Muscle of leg (tissue), 11 donors: ENCODE results near the gene GALNTL6. TPM values are rescaled to one million over a fixed set of nuclear protein-coding genes. Genes with fewer than 3 reads are reported as not detected.
A peak's percentile ranks its signal among the peaks of the same experiment; 100 is the strongest.
"Not testable (repeated sequence)": the region's sequence is repeated elsewhere in the genome, so short reads cannot be mapped to it uniquely, and the experiment has no call there.

Source experiments
- DNase-seq: peaks from one replicate; pipeline ENCODE4 v3.0.0; 2013
- H3K27ac ChIP-seq: one replicate; pipeline ENCODE4 v1.5.1; 2013; ENCODE audit warnings: mild to moderate bottlenecking, low read length, control low read depth
- H3K27me3 ChIP-seq: one replicate; pipeline ENCODE4 v1.6.1; 2013; ENCODE audit warnings: low read length; ENCODE audit not compliant: control insufficient read depth, insufficient read depth
- H3K36me3 ChIP-seq: one replicate; pipeline ENCODE4 v1.6.1; 2013; ENCODE audit warnings: low read length; ENCODE audit not compliant: control insufficient read depth, insufficient read depth
- H3K4me1 ChIP-seq: one replicate; pipeline ENCODE4 v1.6.1; 2013; ENCODE audit warnings: low read length; ENCODE audit not compliant: control insufficient read depth, insufficient read depth
- H3K4me3 ChIP-seq: one replicate; pipeline ENCODE4 v1.5.1; 2013; ENCODE audit warnings: low read length, control low read depth
- H3K9me3 ChIP-seq: replicated peaks from 2 replicates; pipeline ENCODE4 v1.6.1; 2013; ENCODE audit warnings: low read depth, low read length; ENCODE audit not compliant: control insufficient read depth
- WGBS: methylation state at CpG from one replicate; pipeline ENCODE4 v1.1.5; 2013; ENCODE audit warnings: missing lambda C conversion rate; ENCODE audit not compliant: insufficient coverage; 5-methylcytosine and 5-hydroxymethylcytosine counted together
- polyA plus RNA-seq, 8 donors: library from polyadenylated mRNA; unstranded; fragments of 120-200 nt; gene quantifications; one replicate each; pipeline versions ENCODE4 v1.2.1 to v1.2.3, GENCODE V29; 2013; ENCODE audit warnings: inconsistent platforms in 1 of 8, low replicate concordance in 1 of 8; ENCODE audit not compliant: insufficient read length in 8 of 8, insufficient read depth in 1 of 8
- total RNA-seq: library from RNA; stranded (reverse); fragments of 120-200 nt; gene quantifications from one replicate; pipeline ENCODE4 v1.2.4, GENCODE V29; 2013

Gene GALNTL6
- total and polyA plus RNA-seq, 9 donors, result 0.26 to 0.95 (median 0.53) TPM

DNA sequence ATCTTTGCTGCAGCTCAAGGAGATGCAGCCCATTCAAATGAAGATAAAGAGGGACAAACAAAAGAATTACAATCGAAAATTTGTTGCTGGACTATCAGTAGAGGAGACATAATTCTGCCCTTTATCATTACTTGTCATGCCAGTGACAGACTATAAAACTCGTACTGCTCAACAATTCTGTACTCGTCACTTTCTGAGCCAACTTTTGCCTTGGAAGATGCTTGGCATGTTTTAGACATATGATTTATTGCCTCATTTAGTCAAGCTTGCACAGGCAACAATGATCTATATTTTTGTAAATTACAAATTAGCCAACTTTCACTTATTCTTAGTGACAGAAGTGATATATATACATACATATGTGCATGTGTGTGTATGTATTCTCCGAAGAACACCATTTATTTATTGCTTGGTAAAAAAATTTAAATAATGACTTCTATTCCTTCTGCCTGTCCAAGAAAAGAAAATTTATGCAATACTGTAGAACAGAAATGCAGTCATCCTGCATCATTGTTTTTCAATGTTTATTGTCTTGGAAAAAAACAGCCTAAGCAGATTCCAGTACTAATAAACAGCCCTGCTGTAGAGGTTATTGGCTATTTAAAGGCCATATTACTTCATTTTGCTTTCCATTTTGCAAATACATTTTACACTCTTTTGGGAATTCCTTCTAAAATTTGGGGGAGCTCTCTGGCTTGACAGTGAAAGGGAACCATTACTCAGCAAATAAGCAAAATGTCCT lies 980.5 kb downstream of the GALNTL6 start:
- Histone ChIP-seq H3K27me3 (no peaks in the 10 kb centered on the region), H3K4me1 (no peaks in the 10 kb centered on the region), H3K27ac (no peak overlapping the region), H3K4me3 (no peak overlapping the region), H3K36me3 (no peaks in the 10 kb centered on the region), H3K9me3 (no peaks in the 10 kb centered on the region)
- peak; percentile 53 for DNase-seq
- WGBS, result no CpG with 5 or more reads among the region's 4 CpGs

DNA sequence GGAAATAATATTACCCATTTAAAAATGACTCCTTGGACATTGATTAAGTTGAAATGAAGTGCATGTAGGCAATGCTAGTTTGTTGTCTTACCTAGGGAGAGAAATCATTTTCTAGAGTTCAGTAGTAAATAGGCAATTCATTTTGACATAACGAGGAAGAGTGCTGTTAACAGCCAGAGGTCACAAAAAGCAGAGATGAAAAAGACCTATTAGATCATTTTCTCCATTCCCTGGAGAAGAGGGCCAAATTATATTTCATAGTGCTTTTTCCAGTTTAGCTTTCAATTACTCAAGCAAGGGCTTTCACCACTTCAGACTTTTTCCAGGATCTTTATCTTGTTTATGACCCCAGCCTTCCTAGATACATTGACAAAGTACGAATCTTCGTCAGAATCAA lies 981.1 kb downstream of the GALNTL6 start:
- 68% methylated on average over 2 of the region's 3 CpGs for WGBS
- Histone ChIP-seq H3K27ac (no peak overlapping the region), H3K27me3 (no peaks in the 10 kb centered on the region), H3K4me3 (no peak overlapping the region), H3K9me3 (no peaks in the 10 kb centered on the region), H3K36me3 (no peaks in the 10 kb centered on the region), H3K4me1 (no peaks in the 10 kb centered on the region)
- peak; percentile 36 for DNase-seq

DNA sequence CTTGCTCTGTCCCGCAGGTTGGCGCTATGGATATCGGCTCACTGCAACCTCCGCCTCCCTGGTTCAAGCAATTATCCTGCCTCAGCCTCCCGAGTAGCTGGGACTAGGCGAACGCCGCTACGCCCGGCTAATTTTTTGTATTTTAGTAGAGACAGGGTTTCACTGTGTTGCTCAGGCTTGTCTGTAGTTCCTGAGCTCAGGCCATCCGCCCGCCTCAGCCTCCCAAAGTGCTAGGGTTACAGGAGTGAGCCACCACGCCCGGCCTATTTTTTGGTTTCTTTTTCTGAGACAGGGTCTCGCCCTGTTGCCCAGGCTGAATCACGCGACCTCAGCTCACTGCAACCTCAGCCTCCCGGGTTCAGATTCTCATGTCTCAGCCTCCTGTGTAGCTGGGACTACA lies 984.1 kb downstream of the GALNTL6 start:
- whole genome bisulfite sequencing, result 94% methylated on average over 13 of the region's 18 CpGs
- H3K4me1 ChIP-seq, H3K27ac ChIP-seq, H3K4me3 ChIP-seq, H3K36me3 ChIP-seq, H3K27me3 ChIP-seq, DNase-seq, H3K9me3 ChIP-seq: not testable (repeated sequence)

DNA sequence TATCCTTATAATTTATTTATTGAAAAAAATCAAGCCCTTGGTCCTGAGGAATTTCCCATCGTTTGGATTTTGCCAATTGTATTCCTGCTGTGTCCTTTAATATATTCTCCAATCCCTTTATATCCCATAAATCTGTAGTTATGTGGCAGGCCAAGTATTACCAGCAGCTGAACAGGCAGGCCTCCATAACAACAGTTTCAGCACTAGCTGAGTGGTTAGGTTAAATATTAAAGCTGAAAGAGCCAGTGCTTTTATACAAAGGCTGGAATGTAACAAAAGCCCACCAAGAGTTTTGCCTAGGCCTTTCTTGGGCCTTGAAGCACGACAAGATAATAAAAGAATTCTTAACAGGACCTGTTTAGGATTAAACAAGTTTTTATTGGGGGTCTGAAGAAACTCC lies 988.8 kb downstream of the GALNTL6 start:
- no peak overlapping the region for H3K27ac ChIP-seq
- no peaks in the 10 kb centered on the region for H3K36me3 ChIP-seq
- no peak for DNase-seq
- H3K4me3 ChIP-seq, result no peak overlapping the region
- no peaks in the 10 kb centered on the region for H3K4me1 ChIP-seq
- no CpG with 5 or more reads among the region's 2 CpGs for WGBS
- H3K9me3 ChIP-seq, result no peaks in the 10 kb centered on the region
- H3K27me3 ChIP-seq, result no peaks in the 10 kb centered on the region

DNA sequence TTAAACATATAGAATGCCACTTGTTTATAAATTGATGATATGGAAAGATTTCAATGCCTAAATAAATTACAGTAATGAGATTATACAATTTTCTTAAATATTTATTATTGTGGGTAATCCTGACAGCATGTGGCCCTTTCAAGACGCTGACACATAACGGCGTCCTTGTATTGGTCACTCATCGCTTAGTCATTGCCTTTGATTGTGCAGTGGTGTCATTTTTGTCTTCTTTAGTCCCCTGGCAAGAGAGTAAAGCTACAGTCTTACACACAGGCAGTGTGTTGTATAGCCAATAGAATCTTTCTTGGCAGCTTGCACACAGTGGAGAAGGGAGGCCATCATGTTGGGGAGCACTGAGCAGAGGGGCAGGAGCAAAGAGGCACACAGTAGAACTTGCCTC lies 993.6 kb downstream of the GALNTL6 start:
- no peak overlapping the region for H3K27ac ChIP-seq
- H3K9me3 ChIP-seq, result no peaks in the 10 kb centered on the region
- WGBS, result 100% methylated on average over 1 of the region's 4 CpGs
- H3K27me3 ChIP-seq, result no peaks in the 10 kb centered on the region
- no peaks in the 10 kb centered on the region for H3K4me1 ChIP-seq
- DNase-seq, result no peak
- no peaks in the 10 kb centered on the region for H3K36me3 ChIP-seq
- H3K4me3 ChIP-seq, result no peak overlapping the region

DNA sequence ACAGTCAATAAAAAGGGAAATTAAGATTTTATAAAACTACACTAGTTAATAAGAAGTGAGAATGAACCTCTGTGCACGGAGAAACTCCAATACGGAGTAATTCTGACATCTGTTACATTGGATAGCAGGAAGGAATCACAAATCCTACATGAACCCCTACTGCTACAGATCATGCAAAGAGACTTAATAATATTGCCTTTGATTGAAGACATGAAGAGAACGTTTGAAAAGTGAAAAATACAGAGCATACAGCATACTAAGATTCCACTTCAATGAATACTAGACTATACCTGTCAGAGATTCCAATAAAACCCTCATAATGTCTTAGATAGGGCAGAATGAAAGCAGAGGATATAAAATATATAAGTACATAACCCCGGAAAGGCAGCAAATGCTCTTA lies 995.0 kb downstream of the GALNTL6 start:
- no CpG with 5 or more reads among the region's 4 CpGs for WGBS
- Histone ChIP-seq H3K36me3 (no peaks in the 10 kb centered on the region), H3K9me3 (no peaks in the 10 kb centered on the region), H3K27ac (no peak overlapping the region), H3K27me3 (no peaks in the 10 kb centered on the region), H3K4me3 (no peak overlapping the region), H3K4me1 (no peaks in the 10 kb centered on the region)
- DNase-seq, result no peak

DNA sequence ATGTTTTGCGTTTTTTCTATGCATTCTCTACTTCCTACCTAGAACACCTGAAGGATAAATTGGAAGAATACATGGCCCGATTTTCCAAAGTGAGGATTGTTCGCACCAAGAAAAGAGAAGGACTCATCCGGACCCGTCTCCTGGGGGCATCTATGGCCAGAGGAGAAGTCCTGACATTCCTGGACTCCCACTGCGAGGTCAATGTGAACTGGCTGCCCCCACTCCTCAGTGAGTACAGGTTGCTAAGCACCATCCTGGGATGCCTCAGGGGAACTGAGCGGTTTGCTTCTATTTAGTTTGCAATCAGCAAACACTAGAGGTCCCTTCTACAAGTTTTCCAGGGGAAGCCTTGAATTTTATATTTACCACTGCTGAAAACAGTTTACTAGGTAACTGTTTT lies 996.1 kb downstream of the GALNTL6 start:
- Histone ChIP-seq H3K4me3 (no peak overlapping the region), H3K27ac (no peak overlapping the region), H3K4me1 (no peaks in the 10 kb centered on the region), H3K36me3 (no peaks in the 10 kb centered on the region), H3K9me3 (no peaks in the 10 kb centered on the region), H3K27me3 (no peaks in the 10 kb centered on the region)
- 32% methylated on average over 5 of the region's 7 CpGs for WGBS
- DNase-seq, result no peak

DNA sequence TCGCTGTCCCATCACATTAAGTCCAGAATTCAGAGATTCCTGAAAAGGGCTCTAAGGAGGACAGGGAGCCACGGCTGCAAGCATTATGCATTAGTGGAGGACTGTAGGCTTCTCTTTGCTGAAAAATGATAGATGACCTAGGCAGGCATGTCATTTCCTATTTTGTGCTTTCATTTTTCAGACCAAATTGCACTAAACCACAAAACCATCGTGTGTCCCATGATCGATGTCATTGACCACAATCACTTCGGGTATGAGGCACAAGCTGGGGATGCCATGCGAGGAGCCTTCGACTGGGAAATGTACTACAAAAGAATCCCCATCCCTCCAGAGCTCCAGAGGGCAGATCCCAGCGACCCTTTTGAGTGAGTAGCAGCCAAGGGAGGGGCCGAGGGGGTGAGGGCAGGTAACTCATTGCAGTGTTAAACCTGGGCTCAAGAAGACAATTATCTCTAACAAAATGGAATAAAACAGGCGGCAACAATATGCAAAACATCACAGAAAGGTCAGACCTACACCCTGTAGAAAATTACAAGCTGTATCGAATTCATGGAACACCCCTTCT lies 1000.2 kb downstream of the GALNTL6 start:
- Histone ChIP-seq H3K27ac (no peak overlapping the region), H3K4me3 (no peak overlapping the region), H3K27me3 (no peaks in the 10 kb centered on the region), H3K4me1 (no peaks in the 10 kb centered on the region), H3K36me3 (no peaks in the 10 kb centered on the region), H3K9me3 (no peaks in the 10 kb centered on the region)
- DNase-seq, result no peak
- WGBS, result 60% methylated on average over 3 of the region's 11 CpGs

DNA sequence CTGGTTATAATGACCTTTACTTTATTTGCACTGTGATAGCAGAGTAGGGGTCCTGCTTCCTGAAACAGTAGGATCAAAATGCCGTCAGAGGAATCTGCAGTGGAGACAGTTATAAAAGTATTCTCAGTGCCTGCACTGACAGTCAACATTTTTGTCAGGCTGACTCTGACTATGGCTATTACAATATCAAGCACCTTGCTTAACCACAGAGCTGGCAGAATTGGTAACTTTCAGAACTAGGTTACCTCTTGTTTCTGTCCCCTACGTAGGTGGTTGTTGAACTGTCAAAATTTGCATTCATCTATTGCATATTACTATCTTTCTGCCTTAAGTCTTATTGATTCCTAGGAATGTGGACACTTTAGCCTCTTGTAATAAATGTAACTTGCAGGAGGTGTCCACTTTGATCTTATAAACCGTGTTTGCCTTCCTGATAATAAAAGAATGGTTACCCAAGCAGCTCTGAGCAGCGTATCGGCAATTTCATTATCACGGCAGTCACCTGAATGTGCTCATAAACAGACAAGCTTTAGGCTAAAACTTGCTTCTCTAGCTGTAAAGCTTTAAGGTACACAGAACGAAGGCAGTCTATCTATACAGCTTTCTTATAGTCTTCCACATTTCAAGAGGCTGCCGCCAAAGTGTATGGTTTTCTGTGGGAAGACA lies 1002.4 kb downstream of the GALNTL6 start:
- H3K36me3 ChIP-seq, result no peaks in the 10 kb centered on the region
- 73% methylated on average over 3 of the region's 8 CpGs for WGBS
- H3K27me3 ChIP-seq, result no peaks in the 10 kb centered on the region
- no peak overlapping the region for H3K27ac ChIP-seq
- H3K4me1 ChIP-seq, result no peaks in the 10 kb centered on the region
- H3K9me3 ChIP-seq, result no peaks in the 10 kb centered on the region
- no peak overlapping the region for H3K4me3 ChIP-seq
- DNase-seq, result no peak

DNA sequence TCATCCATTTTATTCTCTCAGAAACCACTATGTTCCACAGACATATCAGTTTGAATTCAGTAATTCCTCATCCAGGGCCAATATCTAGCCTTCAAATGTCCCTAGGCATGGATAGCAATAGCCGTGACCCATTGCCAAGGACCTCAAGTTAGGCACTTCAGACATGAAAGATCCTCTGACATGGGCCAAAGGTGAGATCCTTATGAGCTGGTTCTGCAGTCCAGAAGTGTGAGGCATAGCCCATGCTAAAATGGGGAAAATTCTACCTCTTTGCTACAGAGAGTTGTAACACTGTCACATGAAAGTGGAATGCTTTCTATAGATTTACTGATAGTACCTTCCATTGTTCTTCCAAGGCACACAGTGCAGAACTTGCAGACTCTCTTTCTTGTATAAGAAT lies 1005.7 kb downstream of the GALNTL6 start:
- no peaks in the 10 kb centered on the region for H3K4me1 ChIP-seq
- H3K4me3 ChIP-seq, result no peak overlapping the region
- no peaks in the 10 kb centered on the region for H3K27me3 ChIP-seq
- H3K27ac ChIP-seq, result no peak overlapping the region
- H3K36me3 ChIP-seq, result no peaks in the 10 kb centered on the region
- 100% methylated on average over 1 of the region's 1 CpG for WGBS
- no peak for DNase-seq
- H3K9me3 ChIP-seq, result no peaks in the 10 kb centered on the region
